Esophagus muscularis mucosa (tissue), 3 donors: Measurements from ENCODE around the gene TMEM143.

Source experiments
- POLR2A ChIP-seq: fragments of 450-650 bp; IDR thresholded peaks from one replicate; pipeline ENCODE4 v1.6.1; 2017; ENCODE audit warnings: antibody characterized with exemption, moderate library complexity, mild to moderate bottlenecking, low read depth
- POLR2AphosphoS5 ChIP-seq, 2 donors: sonication (generic); formaldehyde crosslinking; IDR thresholded peaks; one replicate each; pipeline ENCODE4 v1.6.1; 2017; ENCODE audit warnings: antibody characterized with exemption in 2 of 2
- TF ChIP-seq, protein P1 (sequence below), 3 experiments: fragments of 200-600 bp in 2 of 3; fragments of 450-650 bp in 1 of 3; sonication (generic) in 2 of 3; IDR thresholded peaks; one replicate each; pipeline ENCODE4 v1.5.1; 2017 to 2019; ENCODE audit warnings: antibody characterized with exemption in 3 of 3, mild to moderate bottlenecking in 2 of 3, moderate library complexity in 1 of 3

DNA sequence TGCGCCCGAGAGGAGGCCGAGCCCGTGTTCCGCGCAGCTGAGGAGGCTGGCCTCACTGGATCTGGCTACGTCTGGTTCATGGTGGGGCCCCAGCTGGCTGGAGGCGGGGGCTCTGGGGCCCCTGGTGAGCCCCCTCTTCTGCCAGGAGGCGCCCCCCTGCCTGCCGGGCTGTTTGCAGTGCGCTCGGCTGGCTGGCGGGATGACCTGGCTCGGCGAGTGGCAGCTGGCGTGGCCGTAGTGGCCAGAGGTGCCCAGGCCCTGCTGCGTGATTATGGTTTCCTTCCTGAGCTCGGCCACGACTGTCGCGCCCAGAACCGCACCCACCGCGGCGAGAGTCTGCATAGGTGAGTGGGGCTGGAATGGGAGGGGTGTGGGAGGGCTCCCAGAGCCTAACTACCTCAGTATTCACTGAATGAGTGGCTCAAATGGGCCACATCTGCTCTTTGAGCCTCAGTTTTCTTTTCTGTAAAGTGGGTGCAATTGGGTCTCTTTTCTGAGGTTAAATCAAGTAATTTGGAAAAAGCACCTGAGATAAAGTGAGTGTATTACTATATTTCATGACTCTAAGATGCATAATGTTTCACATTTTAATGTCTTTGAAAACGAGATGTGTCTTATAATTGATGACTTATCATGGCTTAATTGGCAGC is 41.4 kb upstream of the TMEM143 start:
- TF ChIP-seq, protein P1, sequence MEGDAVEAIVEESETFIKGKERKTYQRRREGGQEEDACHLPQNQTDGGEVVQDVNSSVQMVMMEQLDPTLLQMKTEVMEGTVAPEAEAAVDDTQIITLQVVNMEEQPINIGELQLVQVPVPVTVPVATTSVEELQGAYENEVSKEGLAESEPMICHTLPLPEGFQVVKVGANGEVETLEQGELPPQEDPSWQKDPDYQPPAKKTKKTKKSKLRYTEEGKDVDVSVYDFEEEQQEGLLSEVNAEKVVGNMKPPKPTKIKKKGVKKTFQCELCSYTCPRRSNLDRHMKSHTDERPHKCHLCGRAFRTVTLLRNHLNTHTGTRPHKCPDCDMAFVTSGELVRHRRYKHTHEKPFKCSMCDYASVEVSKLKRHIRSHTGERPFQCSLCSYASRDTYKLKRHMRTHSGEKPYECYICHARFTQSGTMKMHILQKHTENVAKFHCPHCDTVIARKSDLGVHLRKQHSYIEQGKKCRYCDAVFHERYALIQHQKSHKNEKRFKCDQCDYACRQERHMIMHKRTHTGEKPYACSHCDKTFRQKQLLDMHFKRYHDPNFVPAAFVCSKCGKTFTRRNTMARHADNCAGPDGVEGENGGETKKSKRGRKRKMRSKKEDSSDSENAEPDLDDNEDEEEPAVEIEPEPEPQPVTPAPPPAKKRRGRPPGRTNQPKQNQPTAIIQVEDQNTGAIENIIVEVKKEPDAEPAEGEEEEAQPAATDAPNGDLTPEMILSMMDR (IDR thresholded peaks at IDR 0.05) = no peak
- TF ChIP-seq POLR2AphosphoS5 (IDR thresholded peaks at IDR 0.05) = no peak
- no peak for TF ChIP-seq POLR2A
